Spleen (tissue), 11 donors: Measurements from ENCODE around the gene ZNF584. TPM values are rescaled to one million over a fixed set of nuclear protein-coding genes. Genes with fewer than 3 reads are reported as not detected.
"Not testable (repeated sequence)": the region's sequence is repeated elsewhere in the genome, so short reads cannot be mapped to it uniquely, and the experiment has no call there.

Experiments
- DNase-seq: peaks from one replicate; pipeline ENCODE4 v3.0.0-alpha.2; 2020
- H3K27ac ChIP-seq, 8 donors: fragments of 200-600 bp; sonication (generic) in 7 of 8; 1 replicate in 4 of 8; 2 replicates in 4 of 8; pipeline versions ENCODE4 v1.5.0 to v1.8.0; 2016 to 2021; ENCODE audit warnings: inconsistent platforms in 4 of 8, mild to moderate bottlenecking in 4 of 8, moderate library complexity in 1 of 8
- H3K27me3 ChIP-seq, 7 donors: fragments of 200-600 bp; sonication (generic) in 6 of 7; replicated peaks in 1 of 7; 1 replicate in 4 of 7; 2 replicates in 3 of 7; pipeline versions ENCODE4 v1.5.0 to v1.8.0; 2016 to 2021; ENCODE audit warnings: inconsistent platforms in 3 of 7, mild to moderate bottlenecking in 1 of 7
- H3K36me3 ChIP-seq, 6 donors: fragments of 200-600 bp; sonication (generic) in 5 of 6; 1 replicate in 4 of 6; 2 replicates in 2 of 6; pipeline versions ENCODE4 v1.5.0 to v1.8.0; 2016 to 2021; ENCODE audit warnings: inconsistent platforms in 2 of 6
- H3K4me1 ChIP-seq, 6 donors: fragments of 200-600 bp; sonication (generic) in 5 of 6; 1 replicate in 3 of 6; 2 replicates in 3 of 6; pipeline versions ENCODE4 v1.5.0 to v1.8.0; 2016 to 2021; ENCODE audit warnings: inconsistent platforms in 3 of 6
- H3K4me3 ChIP-seq, 8 donors: fragments of 200-600 bp; sonication (generic) in 7 of 8; 1 replicate in 4 of 8; 2 replicates in 4 of 8; pipeline versions ENCODE4 v1.5.0 to v1.8.0; 2016 to 2021; ENCODE audit warnings: inconsistent platforms in 4 of 8, mild to moderate bottlenecking in 4 of 8, moderate library complexity in 2 of 8
- H3K9me3 ChIP-seq, 8 donors: fragments of 200-600 bp; sonication (generic) in 7 of 8; 1 replicate in 4 of 8; 2 replicates in 4 of 8; pipeline versions ENCODE4 v1.5.0 to v1.8.0; 2016 to 2021; ENCODE audit warnings: inconsistent platforms in 4 of 8
- POLR2A ChIP-seq, 3 donors: fragments of 450-650 bp; IDR thresholded peaks; one replicate each; pipeline ENCODE4 v1.5.1; 2017; ENCODE audit warnings: antibody characterized with exemption in 3 of 3, mild to moderate bottlenecking in 1 of 3
- POLR2AphosphoS5 ChIP-seq, 3 donors: sonication (generic); formaldehyde crosslinking; IDR thresholded peaks; one replicate each; pipeline ENCODE4 v1.5.1; 2017; ENCODE audit warnings: antibody characterized with exemption in 3 of 3
- WGBS, 5 donors: extraction: QIAGEN DNeasy Blood & Tissue Kit in 3 of 5; methylation state at CpG; one replicate each; pipeline versions ENCODE4 v1.1.5 to v1.1.7; 2013 to 2018; 5-methylcytosine and 5-hydroxymethylcytosine counted together
- intact Hi-C: fragments of 100-400 bp; cut with DNase I; formaldehyde crosslinking; loops from one replicate; pipeline ENCODE4 v1.15.0; 2023; ENCODE audit warnings: low total_unique reads
- polyA plus RNA-seq, 3 donors: library from polyadenylated mRNA; stranded (reverse); fragments of 200-250 nt; gene quantifications; one replicate each; pipeline ENCODE4 v1.2.1, GENCODE V29; 2013
- total RNA-seq, 7 donors: library from RNA; depleted of rRNA in 3 of 7; stranded (reverse); fragments of >200 nt in 3 of 7; fragmentation: NEBNext Ultra II Directional in 4 of 7; extraction: Animal tissue kit (Norgen Biotek cat#: 25700) in 4 of 7; gene quantifications; one replicate each; pipeline versions ENCODE4 v1.1.0 to v1.2.1, GENCODE V29; 2016 to 2021
- TF ChIP-seq, protein P1 (sequence below), 11 experiments: fragments of 200-600 bp in 7 of 11; fragments of 450-650 bp in 4 of 11; sonication (generic) in 4 of 11; IDR thresholded peaks in 8 of 11; conservative IDR thresholded peaks in 3 of 11; 1 replicate in 7 of 11; 2 replicates in 4 of 11; pipeline versions ENCODE4 v1.4.0 to v1.8.0; 2016 to 2021; ENCODE audit warnings: antibody characterized with exemption in 11 of 11, inconsistent platforms in 4 of 11, mild to moderate bottlenecking in 1 of 11
- donor health status: healthy with polysubstance abuse.
- donor health status: DM: no; HTN: no; CAD: no; lungs with moderate emphysema.
- donor health status: DM: no; HTN: no; CAD: no.
- donor health status: Bipolar disorder and iron deficiency.
- donor health status: healthy.
- donor health status: DM: no; HTN: no; CAD: no.
- donor health status: DM: yes; HTN: yes; CAD: no.

ZNF584 gene
- total and polyA plus RNA-seq, 10 donors = 2.3 to 11.2 (median 8.3) TPM

DNA sequence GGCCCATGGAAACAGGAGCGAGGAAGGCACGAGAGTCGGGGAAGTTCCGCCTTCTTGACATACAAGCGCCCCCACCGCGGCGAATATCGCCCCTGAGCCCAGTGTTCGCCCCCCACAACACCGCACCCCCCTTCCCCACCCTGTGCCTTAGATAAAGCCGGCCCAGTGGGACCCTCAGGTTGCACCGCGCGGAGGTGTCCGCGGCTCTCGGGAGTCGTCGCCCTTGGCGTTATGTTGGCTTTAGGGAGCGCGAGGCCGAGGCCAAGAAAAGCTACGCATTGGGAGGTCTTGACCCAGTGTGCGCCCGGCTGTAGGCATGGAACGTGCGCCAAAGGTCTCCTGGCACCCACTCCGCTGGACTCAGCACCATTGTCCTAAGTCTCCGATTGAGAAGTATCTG, 32.1 kb downstream of the ZNF584 start:
- intact Hi-C loops = no loop called here
- TF ChIP-seq, protein P1, sequence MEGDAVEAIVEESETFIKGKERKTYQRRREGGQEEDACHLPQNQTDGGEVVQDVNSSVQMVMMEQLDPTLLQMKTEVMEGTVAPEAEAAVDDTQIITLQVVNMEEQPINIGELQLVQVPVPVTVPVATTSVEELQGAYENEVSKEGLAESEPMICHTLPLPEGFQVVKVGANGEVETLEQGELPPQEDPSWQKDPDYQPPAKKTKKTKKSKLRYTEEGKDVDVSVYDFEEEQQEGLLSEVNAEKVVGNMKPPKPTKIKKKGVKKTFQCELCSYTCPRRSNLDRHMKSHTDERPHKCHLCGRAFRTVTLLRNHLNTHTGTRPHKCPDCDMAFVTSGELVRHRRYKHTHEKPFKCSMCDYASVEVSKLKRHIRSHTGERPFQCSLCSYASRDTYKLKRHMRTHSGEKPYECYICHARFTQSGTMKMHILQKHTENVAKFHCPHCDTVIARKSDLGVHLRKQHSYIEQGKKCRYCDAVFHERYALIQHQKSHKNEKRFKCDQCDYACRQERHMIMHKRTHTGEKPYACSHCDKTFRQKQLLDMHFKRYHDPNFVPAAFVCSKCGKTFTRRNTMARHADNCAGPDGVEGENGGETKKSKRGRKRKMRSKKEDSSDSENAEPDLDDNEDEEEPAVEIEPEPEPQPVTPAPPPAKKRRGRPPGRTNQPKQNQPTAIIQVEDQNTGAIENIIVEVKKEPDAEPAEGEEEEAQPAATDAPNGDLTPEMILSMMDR (IDR thresholded peaks at IDR 0.05 in 8 of 11, conservative IDR thresholded peaks at IDR 0.05 in 3 of 11) = no peak
- TF ChIP-seq POLR2A (IDR thresholded peaks at IDR 0.05) (no peak), POLR2AphosphoS5 (IDR thresholded peaks at IDR 0.05) (no peak)
- Histone ChIP-seq H3K27ac (peak overlapping the region in 7 of 8 donors; percentile 70 to 89 (median 82)), H3K4me1 (peaks cover 11 to 24% (median 18%) of the 10 kb centered on the region in 6 donors), H3K4me3 (peak overlapping the region; percentile 48 to 83 (median 75)), H3K36me3 (peaks cover 18 to 27% (median 21%) of the 10 kb centered on the region in 6 donors), H3K27me3 (no peaks in the 10 kb centered on the region), H3K9me3 (peaks cover 7 to 66% (median 53%) of the 10 kb centered on the region in 8 donors)
- no peak for DNase-seq
- 16 to 29% (median 17%) methylated on average over 5 to 31 of the region's 31 CpGs for WGBS, 5 donors

DNA sequence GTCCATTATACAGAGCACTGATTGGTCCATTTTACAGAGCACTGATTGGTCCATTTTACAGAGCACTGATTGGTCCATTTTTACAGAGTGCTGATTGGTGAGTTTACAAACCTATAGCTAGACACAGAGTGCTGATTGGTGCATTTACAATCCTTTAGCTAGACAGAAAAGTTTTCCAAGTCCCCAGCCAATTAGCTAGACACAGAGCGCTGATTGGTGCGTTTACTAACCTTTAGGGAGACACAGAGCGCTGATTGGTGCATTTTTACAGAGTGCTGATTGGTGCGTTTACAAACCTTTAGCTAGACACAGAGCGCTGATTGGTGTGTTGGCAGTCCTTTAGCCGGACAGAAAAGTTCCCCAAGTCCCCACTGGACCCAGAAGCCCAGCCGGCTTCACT, 34.5 kb downstream of the ZNF584 start:
- H3K27ac ChIP-seq, intact Hi-C loops, H3K36me3 ChIP-seq, H3K4me3 ChIP-seq, DNase-seq: not testable (repeated sequence)
- Histone ChIP-seq H3K27me3 (peaks cover 0 to 19% (median 0%) of the 10 kb centered on the region in 7 donors), H3K4me1 (peaks cover 11 to 24% (median 18%) of the 10 kb centered on the region in 6 donors), H3K9me3 (peaks cover 0 to 46% (median 30%) of the 10 kb centered on the region in 8 donors)
- WGBS, 5 donors = 83 to 92% (median 89%) methylated on average over 7 of the region's 7 CpGs

DNA sequence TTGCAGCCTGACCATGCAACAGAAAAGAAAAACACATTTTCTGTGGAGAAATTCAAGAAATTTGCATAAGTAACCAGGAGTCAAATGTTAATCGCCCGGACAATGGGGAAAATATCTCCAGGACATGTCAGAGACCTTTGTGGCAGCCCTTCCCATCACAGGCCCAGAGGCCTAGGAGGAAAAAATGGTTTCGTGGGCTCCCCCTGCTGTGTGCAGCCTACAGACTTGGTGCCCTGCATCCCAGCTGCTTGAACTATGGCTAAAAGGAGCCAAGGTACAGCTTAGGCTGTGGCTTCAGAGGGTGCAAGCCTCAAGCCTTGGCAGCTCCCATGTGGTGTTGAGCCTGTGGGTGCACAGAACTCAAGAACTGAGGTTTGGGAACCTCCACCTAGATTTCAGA, 40.4 kb downstream of the ZNF584 start:
- intact Hi-C loops, H3K4me3 ChIP-seq, H3K27ac ChIP-seq, H3K36me3 ChIP-seq, DNase-seq: not testable (repeated sequence)
- WGBS, 5 donors = 60 to 76% (median 66%) methylated on average over 3 of the region's 3 CpGs
- Histone ChIP-seq H3K27me3 (peaks cover 0 to 34% (median 0%) of the 10 kb centered on the region in 7 donors), H3K4me1 (peaks cover 4 to 20% (median 14%) of the 10 kb centered on the region in 6 donors), H3K9me3 (peaks cover 0 to 23% (median 13%) of the 10 kb centered on the region in 8 donors)

DNA sequence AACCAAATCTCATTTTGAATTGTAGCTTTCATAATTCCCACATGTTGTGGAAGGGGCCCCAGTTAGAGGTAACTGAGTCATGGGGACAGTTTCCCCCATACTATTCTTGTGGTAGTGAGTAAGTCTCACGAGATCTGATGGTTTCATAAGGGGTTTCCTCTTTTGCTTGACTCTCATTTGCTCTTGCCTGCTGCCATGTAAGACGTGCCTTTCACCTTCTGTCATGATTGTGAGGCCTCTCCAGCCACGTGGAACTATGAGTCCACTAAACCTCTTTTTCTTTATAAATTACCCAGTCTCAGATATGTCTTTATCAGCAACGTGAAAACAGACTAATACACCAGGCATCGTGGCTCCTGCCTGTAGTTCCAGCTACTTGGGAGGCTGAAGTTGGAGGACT, 41.5 kb downstream of the ZNF584 start:
- H3K27ac ChIP-seq, H3K4me3 ChIP-seq, DNase-seq, intact Hi-C loops: not testable (repeated sequence)
- H3K4me1 ChIP-seq = peaks cover 4 to 20% (median 14%) of the 10 kb centered on the region in 6 donors
- H3K36me3 ChIP-seq = peaks cover 0 to 16% (median 9%) of the 10 kb centered on the region in 6 donors
- peaks cover 0 to 23% (median 13%) of the 10 kb centered on the region in 8 donors for H3K9me3 ChIP-seq
- peaks cover 0 to 34% (median 0%) of the 10 kb centered on the region in 7 donors for H3K27me3 ChIP-seq
- WGBS, 5 donors = 51 to 63% (median 55%) methylated on average over 5 of the region's 5 CpGs

DNA sequence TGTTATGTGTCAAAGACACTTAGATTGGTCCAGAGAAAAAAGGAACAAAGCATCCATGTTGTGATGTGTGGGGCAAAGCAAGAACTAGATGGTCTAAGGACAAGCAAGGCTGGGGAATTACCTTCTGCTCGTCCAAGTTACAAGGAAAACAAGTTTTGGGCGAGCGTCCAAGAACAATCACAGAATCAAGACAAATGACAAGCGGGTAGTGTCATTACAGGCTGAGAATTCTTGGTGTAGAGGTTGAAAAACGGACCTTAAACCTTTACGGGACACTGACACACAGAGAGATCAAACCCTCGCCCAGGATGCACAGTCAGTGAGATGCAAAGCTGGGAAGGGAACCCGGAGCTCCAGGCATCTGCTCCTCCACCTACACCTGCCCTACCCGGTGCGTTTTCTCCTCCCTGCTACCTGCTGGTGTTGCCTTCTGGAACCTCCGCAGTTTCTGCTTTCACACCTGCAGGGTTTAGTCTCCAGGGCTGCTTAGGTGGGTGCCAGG, 42.5 kb downstream of the ZNF584 start:
- intact Hi-C loops = no loop called here
- Histone ChIP-seq H3K4me3 (peak overlapping the region; percentile 77 to 100 (median 92)), H3K27me3 (peaks cover 0 to 34% (median 0%) of the 10 kb centered on the region in 7 donors), H3K27ac (peak overlapping the region in 2 of 8 donors; percentile 81 to 85), H3K36me3 (peaks cover 0 to 24% (median 14%) of the 10 kb centered on the region in 6 donors), H3K4me1 (peaks cover 4 to 20% (median 14%) of the 10 kb centered on the region in 6 donors), H3K9me3 (peaks cover 0 to 23% (median 13%) of the 10 kb centered on the region in 8 donors)
- TF ChIP-seq, protein P1 (IDR thresholded peaks at IDR 0.05 in 8 of 11, conservative IDR thresholded peaks at IDR 0.05 in 3 of 11) = no peak
- TF ChIP-seq POLR2A (IDR thresholded peaks at IDR 0.05) = no peak
- TF ChIP-seq POLR2AphosphoS5 (IDR thresholded peaks at IDR 0.05) = no peak
- no peak for DNase-seq
- 9 to 15% (median 11%) methylated on average over 11 of the region's 11 CpGs for WGBS, 5 donors
